IPS-NIHi7 (cell line): ENCODE data around the gene FAU.
"Not testable (repeated sequence)": the region's sequence is repeated elsewhere in the genome, so short reads cannot be mapped to it uniquely, and the experiment has no call there.

Experiments used
- DNase-seq: peaks from one replicate; pipeline ENCODE4 v3.0.0; 2012; ENCODE audit warnings: mixed read lengths; ENCODE audit errors: extremely low spot score

Gene FAU

GRCh38 chr11:65121447-65121864, 478 bp downstream of the FAU start:
- no peak for DNase-seq

- DNase-seq, result no peak
Measured at GRCh38 chr11:65120831-65121230, 1.1 kb downstream of the FAU start.

GRCh38 chr11:65119670-65119995, 2.3 kb downstream of the FAU start:
- no peak for DNase-seq

GRCh38 chr11:65118891-65119669, 2.9 kb downstream of the FAU start:
- DNase-seq, result not testable (repeated sequence)

GRCh38 chr11:65118097-65118837, 3.7 kb downstream of the FAU start:
- DNase-seq, result no peak

- DNase-seq, result peak; percentile 94
Measured at GRCh38 chr11:65117206-65118096, 4.5 kb downstream of the FAU start, which contains the start of gene ZNHIT2. Gene ZNHIT2, minus strand, starts transcription at chr11:65117701. Its CDS starts 48 bp downstream, at chr11:65117653.

GRCh38 chr11:65116370-65117205, 5.3 kb downstream of the FAU start:
- no peak for DNase-seq

- DNase-seq, result no peak
Measured at GRCh38 chr11:65115361-65116082, 6.4 kb downstream of the FAU start.

GRCh38 chr11:65114538-65115171, 7.3 kb downstream of the FAU start:
- DNase-seq, result no peak

GRCh38 chr11:65113839-65114238, 8.1 kb downstream of the FAU start:
- no peak for DNase-seq

GRCh38 chr11:65113361-65113756, 8.6 kb downstream of the FAU start:
- DNase-seq, result no peak

GRCh38 chr11:65112546-65113360, 9.2 kb downstream of the FAU start:
- peak; percentile 68 for DNase-seq

GRCh38 chr11:65111744-65112545, 10.0 kb downstream of the FAU start, which contains the start of gene TM7SF2:
Gene TM7SF2, plus strand, starts transcription at chr11:65111872. Its CDS starts 144 bp downstream, at chr11:65112016.
- DNase-seq, result peak; percentile 97

GRCh38 chr11:65111159-65111743, 10.7 kb downstream of the FAU start:
- DNase-seq, result no peak

GRCh38 chr11:65110354-65110861, 11.5 kb downstream of the FAU start:
- peak; percentile 91 for DNase-seq

GRCh38 chr11:65109231-65110198, 12.4 kb downstream of the FAU start:
- DNase-seq, result no peak
